HG03571 (cell line): Measurements from ENCODE around the gene ASAP2.
A peak's percentile ranks its signal among the peaks of the same experiment; 100 is the strongest.

Experiments used
- ATAC-seq: cut with Tn5 transposase; IDR thresholded peaks from one replicate; pipeline ENCODE4 v1.9.1; 2021; ENCODE audit not compliant: unreplicated experiment

Gene ASAP2

DNA sequence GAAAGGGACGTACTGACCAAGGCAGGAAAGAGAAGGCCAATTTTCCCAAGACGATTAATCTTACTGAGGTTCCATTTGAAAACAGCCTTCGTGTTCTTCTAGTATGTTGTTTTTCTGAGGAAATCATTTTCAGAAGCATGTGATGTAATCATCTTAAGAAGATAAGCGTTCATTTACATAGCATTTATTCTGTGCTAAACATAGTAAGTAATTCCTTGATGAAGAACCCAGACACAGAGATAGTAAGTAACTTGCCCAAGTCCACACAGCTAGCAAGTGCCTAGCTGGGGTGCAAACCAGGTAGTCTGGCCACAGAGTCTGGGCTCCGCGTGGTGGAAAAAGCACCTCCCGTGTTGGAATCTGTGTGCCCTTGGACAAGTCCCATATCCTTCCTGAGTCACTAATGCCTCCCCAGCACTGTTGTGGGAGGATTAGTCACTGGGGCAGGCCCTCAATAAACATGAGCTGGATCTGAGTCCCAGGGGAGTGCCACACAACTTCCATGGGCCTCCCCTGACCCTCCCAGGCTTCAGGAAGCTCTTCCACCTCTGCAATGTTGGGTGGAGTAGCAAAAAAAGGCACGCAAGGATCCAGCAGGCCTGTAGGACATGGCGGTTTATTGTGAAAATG is 26.9 kb upstream of the ASAP2 start:
- ATAC-seq: no peak

DNA sequence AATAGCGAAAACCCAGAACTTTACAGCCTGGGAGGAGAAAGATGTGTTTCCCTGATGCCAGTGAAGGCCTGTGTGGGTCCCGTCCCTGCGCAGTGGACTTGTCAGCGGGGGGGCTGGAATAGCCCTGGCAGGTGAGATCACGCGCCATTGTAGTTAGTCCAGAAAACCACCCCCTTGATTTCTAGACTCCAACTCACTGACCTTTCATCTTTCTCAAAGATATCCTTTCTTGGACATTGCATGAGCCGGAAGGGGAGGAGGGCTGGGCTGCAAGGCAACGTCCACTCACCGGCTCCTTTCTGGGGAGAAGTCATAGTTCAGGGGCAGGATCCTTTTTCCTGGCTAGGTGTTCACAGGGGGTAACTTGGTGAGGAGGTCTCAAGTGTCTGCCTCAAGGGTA is 22.3 kb upstream of the ASAP2 start:
- no peak for ATAC-seq

- no peak for ATAC-seq
Observed at GRCh38 chr2:9187620-9188214, 18.9 kb upstream of the ASAP2 start.

DNA sequence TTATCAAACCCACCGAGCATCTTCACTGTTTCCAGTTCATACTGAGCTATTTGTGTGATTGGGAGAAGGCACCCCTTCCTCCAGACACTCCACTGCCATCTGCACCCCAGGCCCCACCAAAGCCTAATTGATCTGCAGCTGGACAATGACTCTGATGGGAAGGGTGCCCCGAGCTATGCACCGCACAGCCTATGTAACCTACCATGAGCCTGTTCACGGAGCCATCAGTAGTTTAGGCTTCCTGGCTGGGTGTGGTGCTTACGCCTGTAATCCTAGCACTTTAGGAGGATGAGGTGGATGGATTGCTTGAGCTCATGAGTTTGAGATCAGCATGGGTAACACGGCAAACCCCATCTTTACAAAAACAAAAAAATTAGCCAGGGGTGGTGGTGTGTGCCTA is 17.8 kb upstream of the ASAP2 start:
- no peak for ATAC-seq

- no peak for ATAC-seq
Observed at GRCh38 chr2:9189901-9190300, 16.7 kb upstream of the ASAP2 start.

DNA sequence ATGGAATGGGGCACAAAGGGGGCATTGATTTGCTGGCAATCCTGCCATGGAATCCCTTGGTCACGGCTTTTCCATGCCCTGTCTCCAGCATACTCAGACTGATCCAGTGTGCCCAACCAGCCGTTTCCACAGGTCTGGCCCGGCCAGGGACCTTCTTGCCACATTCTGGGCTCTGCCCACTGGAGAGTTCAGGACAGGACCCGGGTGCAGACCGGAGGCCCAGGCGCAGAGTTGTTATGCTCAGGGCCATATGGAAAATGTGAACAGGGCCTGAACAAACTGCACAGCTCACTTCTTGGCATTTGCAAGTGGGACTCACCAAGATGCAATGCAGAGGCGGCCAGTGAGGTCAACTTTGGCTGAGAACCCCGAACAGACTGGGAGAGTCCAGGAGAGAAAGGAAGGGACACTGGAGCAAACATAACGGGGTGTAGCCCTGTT is 15.6 kb upstream of the ASAP2 start:
- ATAC-seq: no peak

- no peak for ATAC-seq
Observed at GRCh38 chr2:9192712-9193111, 13.9 kb upstream of the ASAP2 start.

DNA sequence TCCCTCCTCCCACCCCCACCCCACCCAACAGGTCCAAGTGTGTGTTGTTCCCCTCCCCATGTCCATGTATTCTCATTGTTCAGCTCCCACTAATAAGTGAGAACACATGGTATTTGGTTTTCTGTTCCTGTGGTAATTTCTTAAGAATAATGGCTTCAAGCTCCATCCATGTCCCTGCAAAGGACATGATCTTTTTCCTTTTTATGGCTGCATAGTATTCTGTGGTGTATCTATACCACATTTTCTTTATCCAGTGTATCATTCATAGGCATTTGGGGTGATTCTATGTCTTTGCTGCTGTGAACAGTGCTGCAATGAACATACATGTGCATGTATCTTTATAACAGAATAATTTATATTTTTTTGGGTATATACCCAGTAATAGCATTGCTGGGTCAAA is 12.3 kb upstream of the ASAP2 start:
- no peak for ATAC-seq

DNA sequence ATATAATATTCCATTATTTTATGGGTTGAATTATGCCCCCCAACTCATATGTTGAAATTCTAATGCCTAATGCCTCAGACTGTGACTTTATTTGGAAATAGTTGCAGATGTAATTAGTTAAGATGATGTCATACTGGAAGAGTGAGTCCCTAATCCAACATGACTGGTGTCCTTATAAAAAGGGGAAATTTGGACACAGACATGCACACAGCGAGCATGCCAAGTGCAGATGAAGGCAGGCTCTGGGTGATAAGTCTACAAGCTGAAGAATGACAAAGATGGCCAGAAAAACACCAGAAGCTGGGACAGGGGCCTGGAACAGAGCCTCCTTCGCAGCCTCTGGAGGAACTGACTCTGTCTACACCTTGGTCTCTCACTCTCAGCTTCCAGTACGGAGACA is 10.0 kb upstream of the ASAP2 start:
- no peak for ATAC-seq

- no peak for ATAC-seq
Observed at GRCh38 chr2:9197916-9198315, 8.7 kb upstream of the ASAP2 start.

DNA sequence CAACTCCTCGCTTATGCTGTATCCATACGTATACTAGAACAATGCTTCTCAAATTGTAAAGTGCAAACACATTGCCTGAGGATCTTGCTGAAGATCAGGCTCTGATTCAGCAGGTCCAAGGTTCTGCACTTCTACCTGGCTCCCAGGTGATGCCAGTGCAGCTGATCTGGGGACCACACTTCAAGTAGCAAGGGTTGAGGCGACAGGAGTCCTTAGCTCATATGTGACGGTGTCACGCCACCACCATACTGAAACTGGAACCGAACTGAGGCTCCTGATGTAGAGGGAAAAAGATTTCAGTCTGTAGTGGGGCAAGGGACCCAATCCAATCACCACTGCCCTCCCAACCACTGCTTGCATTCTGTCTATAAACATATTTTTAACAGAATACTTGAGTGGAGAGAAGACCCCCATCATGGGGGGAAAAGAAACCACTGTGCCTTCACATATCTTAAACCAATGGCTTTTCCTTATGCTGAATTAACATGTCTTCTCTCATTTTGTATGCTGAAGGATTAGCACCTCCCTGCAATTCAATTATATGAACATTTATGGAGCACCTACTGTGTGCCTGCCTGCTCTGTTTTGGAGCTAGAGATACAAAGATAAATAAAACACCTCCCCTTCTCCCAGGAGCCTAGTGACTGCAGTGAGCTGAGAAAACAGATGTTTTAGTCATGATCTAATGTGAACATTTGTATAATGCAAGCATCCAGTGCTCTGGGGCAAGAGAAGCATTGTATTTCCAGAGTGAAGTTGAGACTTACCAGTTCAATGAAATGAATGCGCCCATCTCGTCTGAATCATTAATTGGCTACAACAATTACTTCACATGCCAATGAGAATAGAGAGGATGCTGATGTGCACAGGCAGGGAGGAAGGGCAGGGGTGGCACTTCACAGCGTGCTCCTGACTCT is 6.6 kb upstream of the ASAP2 start:
- ATAC-seq: no peak

- ATAC-seq: no peak
Observed at GRCh38 chr2:9200633-9201015, 6.0 kb upstream of the ASAP2 start.

- ATAC-seq: no peak
Observed at GRCh38 chr2:9201185-9201891, 5.3 kb upstream of the ASAP2 start.

DNA sequence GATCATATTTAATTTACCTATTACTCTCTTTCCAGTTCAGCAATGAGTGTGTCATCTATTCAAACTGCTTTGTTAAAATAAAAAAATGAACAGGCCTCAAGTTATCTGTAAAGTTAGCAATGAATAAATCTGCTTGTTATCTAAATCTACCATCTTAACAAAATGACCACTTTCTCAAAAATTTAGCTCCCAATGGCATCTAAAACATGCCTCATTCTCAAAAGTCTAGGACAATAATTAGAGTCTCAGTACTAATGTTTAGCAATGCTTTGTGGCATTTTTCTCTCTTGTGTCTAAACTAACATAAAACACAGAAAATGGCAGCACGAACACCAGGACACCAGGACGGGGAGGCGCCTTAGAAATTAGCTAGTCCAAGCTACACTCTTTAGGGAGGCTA is 3.6 kb upstream of the ASAP2 start:
- ATAC-seq: no peak

GRCh38 chr2:9203876-9204275 is 2.7 kb upstream of the ASAP2 start:
- ATAC-seq: no peak

- ATAC-seq: no peak
Observed at GRCh38 chr2:9204939-9205338, 1.7 kb upstream of the ASAP2 start.

DNA sequence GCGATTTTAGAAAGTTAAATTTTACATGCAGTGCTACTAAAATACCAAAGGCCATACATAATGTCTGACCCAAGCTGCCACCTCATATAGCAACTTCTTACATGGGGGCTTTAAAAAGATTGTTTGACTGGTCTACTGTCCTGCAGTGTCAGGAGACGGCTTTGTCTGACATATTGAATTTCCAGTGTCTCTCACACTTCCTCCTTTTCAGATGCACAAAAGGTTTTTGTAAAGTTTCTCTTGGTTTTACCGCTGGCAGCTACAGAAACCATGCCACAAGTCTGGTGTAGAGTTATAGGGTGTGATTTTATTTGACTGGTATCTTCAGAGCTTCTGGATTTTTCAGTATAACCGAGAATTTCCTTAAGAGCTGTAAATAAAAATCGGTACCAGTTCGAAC is 1.1 kb upstream of the ASAP2 start:
- no peak for ATAC-seq

DNA sequence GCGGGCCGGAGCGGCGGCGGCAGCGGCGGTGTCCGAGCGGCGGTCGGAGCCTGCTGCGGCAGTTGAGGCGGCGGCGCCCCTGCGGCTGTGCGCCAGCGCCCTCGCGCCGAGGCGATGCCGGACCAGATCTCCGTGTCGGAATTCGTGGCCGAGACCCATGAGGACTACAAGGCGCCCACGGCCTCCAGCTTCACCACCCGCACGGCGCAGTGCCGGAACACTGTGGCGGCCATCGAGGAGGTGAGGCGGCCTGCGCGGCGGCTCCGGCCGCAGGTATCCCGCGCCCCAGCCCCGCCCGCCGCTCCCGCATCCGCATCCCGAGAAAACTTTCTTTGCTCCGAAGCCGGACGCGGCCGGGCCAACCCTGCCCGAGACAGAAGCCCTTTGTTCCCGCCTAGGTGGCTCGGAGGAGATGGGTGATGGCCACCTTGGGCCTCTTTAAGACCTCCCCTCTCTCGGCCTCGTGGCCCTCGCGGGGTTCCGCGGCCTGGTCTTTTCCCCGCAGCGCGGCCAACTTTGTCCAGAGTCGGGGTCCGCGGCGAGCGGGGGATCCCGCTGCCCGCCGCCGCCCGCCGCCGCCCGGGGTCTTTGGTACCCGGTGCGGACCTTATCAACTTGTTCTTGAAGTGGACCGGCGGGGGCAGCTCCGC is 504 bp downstream of the ASAP2 start:
- ATAC-seq: peak; percentile 16

GRCh38 chr2:9207641-9208311 is 1.2 kb downstream of the ASAP2 start:
- no peak for ATAC-seq

GRCh38 chr2:9208875-9209274 is 2.3 kb downstream of the ASAP2 start:
- ATAC-seq: no peak
